WTC11 (cell line): ENCODE results near the gene ADCY2. TPM values are rescaled to one million over a fixed set of nuclear protein-coding genes. Genes with fewer than 3 reads are reported as not detected.

ENCODE experiments used
- ATAC-seq: fragments of 200-7000 bp; cut with Tn5 transposase; 2 replicates; pipeline ENCODE4 v1.10.0; 2021; ENCODE audit warnings: mild to moderate bottlenecking, moderate library complexity
- CTCF ChIA-PET: fragments of 300-600 bp; sonication (Branson Sonifier 250); formaldehyde crosslinking; loops from one replicate; lab custom pipeline; 2021; ENCODE audit warnings: antibody characterized with exemption; lab: Charles Lee
- POLR2A ChIA-PET: fragments of 350-600 bp; sonication (Branson Sonifier 250); formaldehyde crosslinking; loops from one replicate; lab custom pipeline; 2021; ENCODE audit warnings: antibody characterized with exemption; lab: Charles Lee
- DNase-seq: peaks from one replicate; pipeline ENCODE4 v3.0.0; 2021; ENCODE audit warnings: low spot score
- H3K27ac Mint-ChIP-seq: 2 replicates; pipeline ENCODE4 v1.8.0; 2021; ENCODE audit warnings: mixed read lengths
- H3K27me3 Mint-ChIP-seq: 2 replicates; pipeline ENCODE4 v1.8.0; 2021; ENCODE audit warnings: low read depth, mild to moderate bottlenecking, moderate library complexity, mixed read lengths
- H3K36me3 Mint-ChIP-seq: 2 replicates; pipeline ENCODE4 v1.8.0; 2021; ENCODE audit warnings: mixed read lengths
- H3K4me1 Mint-ChIP-seq: 2 replicates; pipeline ENCODE4 v1.8.0; 2022; ENCODE audit warnings: mixed read lengths
- H3K4me3 Mint-ChIP-seq: 2 replicates; pipeline ENCODE4 v1.8.0; 2021; ENCODE audit warnings: mild to moderate bottlenecking, moderate library complexity, mixed read lengths
- H3K9me3 Mint-ChIP-seq: 2 replicates; pipeline ENCODE4 v1.8.0; 2021; ENCODE audit warnings: mixed read lengths
- CBFB ChIP-seq: sonication (generic); formaldehyde crosslinking; IDR thresholded peaks from 2 replicates; pipeline ENCODE4 v1.8.1; 2022; ENCODE audit warnings: mild to moderate bottlenecking, low read depth, missing genetic modification reagents
- ETV6 ChIP-seq: sonication (generic); formaldehyde crosslinking; IDR thresholded peaks from 2 replicates; pipeline ENCODE4 v1.8.1; 2022; ENCODE audit warnings: mild to moderate bottlenecking, missing genetic modification reagents
- FOXK1 ChIP-seq: sonication (generic); formaldehyde crosslinking; IDR thresholded peaks from 2 replicates; pipeline ENCODE4 v1.8.0; 2022; ENCODE audit warnings: mild to moderate bottlenecking, moderate library complexity, missing genetic modification reagents
- GTF2I ChIP-seq: fragments of 250-450 bp; sonication (Bioruptor Pico); conservative IDR thresholded peaks from 2 replicates; pipeline ENCODE4 v1.4.0; 2021; ENCODE audit warnings: mild to moderate bottlenecking
- NR2C2 ChIP-seq: sonication (generic); formaldehyde crosslinking; IDR thresholded peaks from 2 replicates; pipeline ENCODE4 v1.8.0; 2022; ENCODE audit warnings: mild to moderate bottlenecking, missing genetic modification reagents
- NR3C1 ChIP-seq: sonication (generic); formaldehyde crosslinking; conservative IDR thresholded peaks from 2 replicates; pipeline ENCODE4 v1.8.1; 2023; ENCODE audit warnings: low read depth, mild to moderate bottlenecking, missing genetic modification reagents
- RORB ChIP-seq: fragments of 250-450 bp; sonication (Bioruptor Pico); IDR thresholded peaks from 2 replicates; pipeline ENCODE4 v1.9.0; 2021; ENCODE audit warnings: mild to moderate bottlenecking
- ZNF219 ChIP-seq: sonication (generic); formaldehyde crosslinking; IDR thresholded peaks from 2 replicates; pipeline ENCODE4 v1.8.0; 2023; ENCODE audit warnings: missing genetic modification reagents, mild to moderate bottlenecking, borderline replicate concordance
- total RNA-seq: library from RNA; stranded (reverse); gene quantifications from 3 replicates; pipeline ENCODE4 v1.2.3, GENCODE V29; 2021
- TF ChIP-seq, protein P1 (sequence below): fragments of 200-600 bp; IDR thresholded peaks from 2 replicates; pipeline ENCODE4 v1.8.0; 2022; ENCODE audit warnings: antibody characterized with exemption
- TF ChIP-seq, protein P2 (sequence below): fragments of 250-450 bp; sonication (Bioruptor Pico); IDR thresholded peaks from 2 replicates; pipeline ENCODE4 v1.9.0; 2021; ENCODE audit warnings: mild to moderate bottlenecking, borderline replicate concordance
- TF ChIP-seq, protein P3 (sequence below): sonication (generic); formaldehyde crosslinking; IDR thresholded peaks from 2 replicates; pipeline ENCODE4 v1.8.0; 2023; ENCODE audit warnings: missing genetic modification reagents
- TF ChIP-seq, protein P4 (sequence below): fragments of 250-450 bp; sonication (Bioruptor Pico); IDR thresholded peaks from 2 replicates; pipeline ENCODE4 v1.9.0; 2021; ENCODE audit warnings: mild to moderate bottlenecking

The ADCY2 gene
- total RNA-seq, 1 experiment from 2014 or later: 142 TPM

DNA sequence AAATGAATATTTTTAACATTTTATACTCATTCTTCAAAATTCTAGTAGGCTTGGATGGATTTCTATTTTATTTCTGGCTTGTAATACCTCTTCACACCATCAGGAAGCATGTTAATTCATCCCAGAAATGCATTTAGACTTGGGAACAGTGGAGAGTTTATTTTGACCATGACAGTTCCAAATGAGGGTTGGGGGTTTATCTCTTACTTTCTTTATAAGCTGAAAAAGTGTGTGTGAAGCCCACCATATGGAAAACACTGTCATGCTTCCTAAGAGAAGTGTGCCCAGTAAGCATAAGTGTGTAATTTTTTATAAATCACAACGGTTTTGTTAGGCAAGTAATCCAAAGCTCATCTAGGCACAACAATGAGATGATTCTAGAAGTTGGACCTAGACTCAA, 215.6 kb downstream of the ADCY2 start (continued):
- TF ChIP-seq, protein P1, sequence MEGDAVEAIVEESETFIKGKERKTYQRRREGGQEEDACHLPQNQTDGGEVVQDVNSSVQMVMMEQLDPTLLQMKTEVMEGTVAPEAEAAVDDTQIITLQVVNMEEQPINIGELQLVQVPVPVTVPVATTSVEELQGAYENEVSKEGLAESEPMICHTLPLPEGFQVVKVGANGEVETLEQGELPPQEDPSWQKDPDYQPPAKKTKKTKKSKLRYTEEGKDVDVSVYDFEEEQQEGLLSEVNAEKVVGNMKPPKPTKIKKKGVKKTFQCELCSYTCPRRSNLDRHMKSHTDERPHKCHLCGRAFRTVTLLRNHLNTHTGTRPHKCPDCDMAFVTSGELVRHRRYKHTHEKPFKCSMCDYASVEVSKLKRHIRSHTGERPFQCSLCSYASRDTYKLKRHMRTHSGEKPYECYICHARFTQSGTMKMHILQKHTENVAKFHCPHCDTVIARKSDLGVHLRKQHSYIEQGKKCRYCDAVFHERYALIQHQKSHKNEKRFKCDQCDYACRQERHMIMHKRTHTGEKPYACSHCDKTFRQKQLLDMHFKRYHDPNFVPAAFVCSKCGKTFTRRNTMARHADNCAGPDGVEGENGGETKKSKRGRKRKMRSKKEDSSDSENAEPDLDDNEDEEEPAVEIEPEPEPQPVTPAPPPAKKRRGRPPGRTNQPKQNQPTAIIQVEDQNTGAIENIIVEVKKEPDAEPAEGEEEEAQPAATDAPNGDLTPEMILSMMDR: no peak
- no peak for TF ChIP-seq GTF2I (CRISPR knock-in tag)

DNA sequence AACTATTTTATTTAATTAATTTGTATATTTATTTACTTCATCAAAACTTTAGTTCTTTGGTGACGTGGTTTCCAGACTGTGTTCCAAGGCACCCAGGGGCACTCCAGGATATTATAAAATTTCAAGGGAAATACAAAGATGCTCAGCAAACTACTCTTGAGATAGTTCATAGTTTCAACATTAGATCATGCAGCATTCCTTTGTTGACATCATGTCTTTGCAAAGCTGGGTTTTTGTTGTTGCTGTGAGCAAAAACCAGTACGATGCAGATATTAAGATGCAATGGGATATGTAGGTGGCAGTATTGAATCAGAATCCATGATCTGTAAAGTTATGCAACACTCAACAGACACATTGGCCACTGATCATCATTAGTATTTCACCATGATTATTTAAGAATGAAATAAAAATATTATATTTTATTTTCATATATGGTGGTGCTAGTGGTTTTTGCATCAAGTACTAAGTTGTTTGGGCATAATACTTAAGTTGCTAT, 219.7 kb downstream of the ADCY2 start:
- H3K27ac Mint-ChIP-seq: no peak overlapping the region
- H3K9me3 Mint-ChIP-seq: peaks cover 13% of the 10 kb centered on the region
- H3K4me3 Mint-ChIP-seq: no peak overlapping the region
- POLR2A ChIA-PET: no interaction called here
- DNase-seq (no peak), ATAC-seq (no peak)
- TF ChIP-seq CBFB (CRISPR knock-in tag) (no peak), RORB (no peak), NR3C1 (CRISPR knock-in tag) (no peak), ZNF219 (CRISPR knock-in tag) (no peak)
- TF ChIP-seq, protein P2, sequence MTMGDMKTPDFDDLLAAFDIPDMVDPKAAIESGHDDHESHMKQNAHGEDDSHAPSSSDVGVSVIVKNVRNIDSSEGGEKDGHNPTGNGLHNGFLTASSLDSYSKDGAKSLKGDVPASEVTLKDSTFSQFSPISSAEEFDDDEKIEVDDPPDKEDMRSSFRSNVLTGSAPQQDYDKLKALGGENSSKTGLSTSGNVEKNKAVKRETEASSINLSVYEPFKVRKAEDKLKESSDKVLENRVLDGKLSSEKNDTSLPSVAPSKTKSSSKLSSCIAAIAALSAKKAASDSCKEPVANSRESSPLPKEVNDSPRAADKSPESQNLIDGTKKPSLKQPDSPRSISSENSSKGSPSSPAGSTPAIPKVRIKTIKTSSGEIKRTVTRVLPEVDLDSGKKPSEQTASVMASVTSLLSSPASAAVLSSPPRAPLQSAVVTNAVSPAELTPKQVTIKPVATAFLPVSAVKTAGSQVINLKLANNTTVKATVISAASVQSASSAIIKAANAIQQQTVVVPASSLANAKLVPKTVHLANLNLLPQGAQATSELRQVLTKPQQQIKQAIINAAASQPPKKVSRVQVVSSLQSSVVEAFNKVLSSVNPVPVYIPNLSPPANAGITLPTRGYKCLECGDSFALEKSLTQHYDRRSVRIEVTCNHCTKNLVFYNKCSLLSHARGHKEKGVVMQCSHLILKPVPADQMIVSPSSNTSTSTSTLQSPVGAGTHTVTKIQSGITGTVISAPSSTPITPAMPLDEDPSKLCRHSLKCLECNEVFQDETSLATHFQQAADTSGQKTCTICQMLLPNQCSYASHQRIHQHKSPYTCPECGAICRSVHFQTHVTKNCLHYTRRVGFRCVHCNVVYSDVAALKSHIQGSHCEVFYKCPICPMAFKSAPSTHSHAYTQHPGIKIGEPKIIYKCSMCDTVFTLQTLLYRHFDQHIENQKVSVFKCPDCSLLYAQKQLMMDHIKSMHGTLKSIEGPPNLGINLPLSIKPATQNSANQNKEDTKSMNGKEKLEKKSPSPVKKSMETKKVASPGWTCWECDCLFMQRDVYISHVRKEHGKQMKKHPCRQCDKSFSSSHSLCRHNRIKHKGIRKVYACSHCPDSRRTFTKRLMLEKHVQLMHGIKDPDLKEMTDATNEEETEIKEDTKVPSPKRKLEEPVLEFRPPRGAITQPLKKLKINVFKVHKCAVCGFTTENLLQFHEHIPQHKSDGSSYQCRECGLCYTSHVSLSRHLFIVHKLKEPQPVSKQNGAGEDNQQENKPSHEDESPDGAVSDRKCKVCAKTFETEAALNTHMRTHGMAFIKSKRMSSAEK (CRISPR knock-in tag): no peak
- TF ChIP-seq, protein P3, sequence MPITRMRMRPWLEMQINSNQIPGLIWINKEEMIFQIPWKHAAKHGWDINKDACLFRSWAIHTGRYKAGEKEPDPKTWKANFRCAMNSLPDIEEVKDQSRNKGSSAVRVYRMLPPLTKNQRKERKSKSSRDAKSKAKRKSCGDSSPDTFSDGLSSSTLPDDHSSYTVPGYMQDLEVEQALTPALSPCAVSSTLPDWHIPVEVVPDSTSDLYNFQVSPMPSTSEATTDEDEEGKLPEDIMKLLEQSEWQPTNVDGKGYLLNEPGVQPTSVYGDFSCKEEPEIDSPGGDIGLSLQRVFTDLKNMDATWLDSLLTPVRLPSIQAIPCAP: no peak
- peaks cover 58% of the 10 kb centered on the region for H3K4me1 Mint-ChIP-seq
- CTCF ChIA-PET: no interaction called here
- H3K27me3 Mint-ChIP-seq: no peaks in the 10 kb centered on the region
- peaks cover 22% of the 10 kb centered on the region for H3K36me3 Mint-ChIP-seq

DNA sequence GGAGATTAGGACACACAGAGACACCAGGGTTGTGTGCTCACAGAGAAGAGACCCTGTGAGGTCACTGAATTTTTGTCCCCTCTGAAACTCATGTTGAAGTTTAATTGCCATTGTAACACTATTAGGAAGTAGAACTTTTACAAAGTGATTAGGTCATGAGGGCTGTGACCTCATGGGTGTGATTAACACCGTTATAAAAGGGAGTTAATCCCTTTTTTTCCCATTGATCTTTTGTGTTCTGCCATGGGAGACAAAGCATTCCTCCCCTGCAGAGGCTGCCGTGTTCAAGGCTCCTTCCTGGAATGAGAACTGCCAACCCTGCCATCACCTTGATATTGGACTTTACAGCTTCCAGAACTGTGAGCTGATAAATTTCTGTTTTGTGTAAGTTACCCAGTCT, 221.0 kb downstream of the ADCY2 start:
- H3K27me3 Mint-ChIP-seq: no peaks in the 10 kb centered on the region
- DNase-seq: no peak
- TF ChIP-seq RORB (no peak), FOXK1 (no peak), ETV6 (CRISPR knock-in tag) (no peak), NR2C2 (CRISPR knock-in tag) (no peak), GTF2I (CRISPR knock-in tag) (no peak)
- TF ChIP-seq, protein P4, sequence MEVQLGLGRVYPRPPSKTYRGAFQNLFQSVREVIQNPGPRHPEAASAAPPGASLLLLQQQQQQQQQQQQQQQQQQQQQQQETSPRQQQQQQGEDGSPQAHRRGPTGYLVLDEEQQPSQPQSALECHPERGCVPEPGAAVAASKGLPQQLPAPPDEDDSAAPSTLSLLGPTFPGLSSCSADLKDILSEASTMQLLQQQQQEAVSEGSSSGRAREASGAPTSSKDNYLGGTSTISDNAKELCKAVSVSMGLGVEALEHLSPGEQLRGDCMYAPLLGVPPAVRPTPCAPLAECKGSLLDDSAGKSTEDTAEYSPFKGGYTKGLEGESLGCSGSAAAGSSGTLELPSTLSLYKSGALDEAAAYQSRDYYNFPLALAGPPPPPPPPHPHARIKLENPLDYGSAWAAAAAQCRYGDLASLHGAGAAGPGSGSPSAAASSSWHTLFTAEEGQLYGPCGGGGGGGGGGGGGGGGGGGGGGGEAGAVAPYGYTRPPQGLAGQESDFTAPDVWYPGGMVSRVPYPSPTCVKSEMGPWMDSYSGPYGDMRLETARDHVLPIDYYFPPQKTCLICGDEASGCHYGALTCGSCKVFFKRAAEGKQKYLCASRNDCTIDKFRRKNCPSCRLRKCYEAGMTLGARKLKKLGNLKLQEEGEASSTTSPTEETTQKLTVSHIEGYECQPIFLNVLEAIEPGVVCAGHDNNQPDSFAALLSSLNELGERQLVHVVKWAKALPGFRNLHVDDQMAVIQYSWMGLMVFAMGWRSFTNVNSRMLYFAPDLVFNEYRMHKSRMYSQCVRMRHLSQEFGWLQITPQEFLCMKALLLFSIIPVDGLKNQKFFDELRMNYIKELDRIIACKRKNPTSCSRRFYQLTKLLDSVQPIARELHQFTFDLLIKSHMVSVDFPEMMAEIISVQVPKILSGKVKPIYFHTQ (CRISPR knock-in tag): no peak
- TF ChIP-seq, all 79 proteins: peak for 0
- ATAC-seq: no peak
- no peak overlapping the region for H3K4me3 Mint-ChIP-seq
- ChIA-PET POLR2A (no interaction called here), CTCF (no interaction called here)
- peaks cover 66% of the 10 kb centered on the region for H3K4me1 Mint-ChIP-seq
- H3K9me3 Mint-ChIP-seq: peaks cover 13% of the 10 kb centered on the region
- no peak overlapping the region for H3K27ac Mint-ChIP-seq
- H3K36me3 Mint-ChIP-seq: peaks cover 19% of the 10 kb centered on the region
